Lung (tissue), 12 donors: ENCODE data around the gene VMAC. TPM values are rescaled to one million over a fixed set of nuclear protein-coding genes. Genes with fewer than 3 reads are reported as not detected.

Source experiments
- ATAC-seq: fragments of 200-7000 bp; cut with Tn5 transposase; one replicate; pipeline ENCODE4 v1.9.1; 2020; ENCODE audit warnings: moderate number of reproducible peaks; ENCODE audit not compliant: insufficient read depth, low FRiP score
- DNase-seq, 3 donors: peaks; one replicate each; pipeline ENCODE4 v3.0.0-alpha.2; 2013 to 2017
- H3K27ac ChIP-seq, 2 donors: one replicate each; pipeline ENCODE4 v1.5.1; 2013; ENCODE audit warnings: mild to moderate bottlenecking in 2 of 2, moderate library complexity in 2 of 2, control low read depth in 1 of 2, inconsistent platforms in 1 of 2, low read depth in 1 of 2, low read length in 1 of 2
- H3K27me3 ChIP-seq, 3 donors: one replicate each; pipeline ENCODE4 v1.5.1; 2013; ENCODE audit warnings: low read length in 2 of 3; ENCODE audit not compliant: control insufficient read depth in 3 of 3, insufficient read depth in 3 of 3
- H3K36me3 ChIP-seq, 4 donors: one replicate each; pipeline ENCODE4 v1.5.1; 2013; ENCODE audit warnings: low read length in 4 of 4, mild to moderate bottlenecking in 1 of 4, moderate library complexity in 1 of 4; ENCODE audit not compliant: control insufficient read depth in 4 of 4, insufficient read depth in 4 of 4
- H3K4me1 ChIP-seq, 5 donors: one replicate each; pipeline ENCODE4 v1.5.1; 2013; ENCODE audit warnings: low read length in 5 of 5, mild to moderate bottlenecking in 2 of 5, moderate library complexity in 1 of 5; ENCODE audit not compliant: control insufficient read depth in 5 of 5, insufficient read depth in 5 of 5
- H3K4me3 ChIP-seq: one replicate; pipeline ENCODE4 v1.5.1; 2013; ENCODE audit warnings: mild to moderate bottlenecking, control low read depth, moderate library complexity
- H3K9ac ChIP-seq, 2 donors: one replicate each; pipeline ENCODE4 v1.5.1; 2013; ENCODE audit warnings: low read length in 2 of 2, control low read depth in 1 of 2; ENCODE audit not compliant: insufficient read depth in 1 of 2
- H3K9me3 ChIP-seq, 4 donors: one replicate each; pipeline ENCODE4 v1.5.1; 2013; ENCODE audit warnings: low read length in 3 of 4, mild to moderate bottlenecking in 1 of 4, moderate library complexity in 1 of 4; ENCODE audit not compliant: control insufficient read depth in 4 of 4, insufficient read depth in 3 of 4
- CTCF ChIP-seq: IDR thresholded peaks from 2 replicates; pipeline ENCODE4 v1.5.1; 2012; ENCODE audit warnings: mild to moderate bottlenecking; ENCODE audit errors: control extremely low read depth, extremely low read depth
- WGBS, 2 donors: extraction: QIAGEN DNeasy Blood & Tissue Kit; methylation state at CpG; one replicate each; pipeline ENCODE4 v1.1.7; 2013; 5-methylcytosine and 5-hydroxymethylcytosine counted together
- polyA plus RNA-seq, 2 donors: library from polyadenylated mRNA; stranded (reverse); fragments of 200-250 nt; gene quantifications; one replicate each; pipeline ENCODE4 v1.2.1, GENCODE V29; 2013
- total RNA-seq, 2 donors: library from RNA; depleted of rRNA in 1 of 2; stranded (reverse); fragments of >200 nt in 1 of 2; gene quantifications; one replicate each; pipeline ENCODE4 v1.2.1, GENCODE V29; 2014 to 2021
- donor health status: control.
- donor health status: control.
- donor health status: Bipolar disorder and iron deficiency.
- donor health status: healthy.
- donor health status: DM: yes; HTN: yes; CAD: no.

VMAC gene
- total and polyA plus RNA-seq, 4 donors, result 3.3 to 7.2 (median 5.7) TPM

- 74 to 83% methylated on average over 16 of the region's 16 CpGs for WGBS, 2 donors
- DNase-seq (peak; percentile 90 to 96 (median 94)), ATAC-seq (peak; percentile 13)
- Histone ChIP-seq H3K9me3 (no peaks in the 10 kb centered on the region), H3K9ac (peak overlapping the region in 1 of 2 donors; percentile 20), H3K27me3 (no peaks in the 10 kb centered on the region), H3K27ac (no peak overlapping the region), H3K4me1 (peaks cover 0 to 60% (median 28%) of the 10 kb centered on the region in 5 donors), H3K4me3 (no peak overlapping the region), H3K36me3 (peaks cover 3 to 49% (median 22%) of the 10 kb centered on the region in 4 donors)
- TF ChIP-seq CTCF, result no peak
Measured at GRCh38 chr19:5934774-5935472, 30.3 kb downstream of the VMAC start.

GRCh38 chr19:5935473-5936291 lies 31.0 kb downstream of the VMAC start:
- TF ChIP-seq CTCF, result no peak
- Histone ChIP-seq H3K27me3 (no peaks in the 10 kb centered on the region), H3K4me3 (no peak overlapping the region), H3K27ac (peak overlapping the region in 1 of 2 donors; percentile 10), H3K4me1 (peaks cover 0 to 60% (median 28%) of the 10 kb centered on the region in 5 donors), H3K9ac (peak overlapping the region in 1 of 2 donors; percentile 20), H3K9me3 (no peaks in the 10 kb centered on the region), H3K36me3 (peaks cover 5 to 51% (median 24%) of the 10 kb centered on the region in 4 donors)
- ATAC-seq (no peak), DNase-seq (no peak)
- WGBS, 2 donors, result 79 to 86% methylated on average over 25 of the region's 25 CpGs

- WGBS, 2 donors, result 93 to 96% methylated on average over 9 of the region's 9 CpGs
Measured at GRCh38 chr19:5936292-5936592, 31.6 kb downstream of the VMAC start.

More at GRCh38 chr19:5936292-5936592, 31.6 kb downstream of the VMAC start:
- no peak for TF ChIP-seq CTCF
- H3K9ac ChIP-seq, result peak overlapping the region in 1 of 2 donors; percentile 19
- peak overlapping the region in 1 of 2 donors; percentile 10 for H3K27ac ChIP-seq
- no peaks in the 10 kb centered on the region for H3K27me3 ChIP-seq
- no peaks in the 10 kb centered on the region for H3K9me3 ChIP-seq
- peaks cover 0 to 65% (median 28%) of the 10 kb centered on the region in 5 donors for H3K4me1 ChIP-seq
- DNase-seq, result no peak
- H3K4me3 ChIP-seq, result no peak overlapping the region
- H3K36me3 ChIP-seq, result peaks cover 3 to 51% (median 21%) of the 10 kb centered on the region in 4 donors
- ATAC-seq, result no peak
